IPS-20b (cell line): ENCODE measurements around the gene TBCD.
"Not testable (repeated sequence)": the region's sequence is repeated elsewhere in the genome, so short reads cannot be mapped to it uniquely, and the experiment has no call there.

Source experiments
- H3K27ac ChIP-seq: one replicate; pipeline ENCODE4 v1.5.1; 2013; ENCODE audit warnings: low read length
- H3K27me3 ChIP-seq: 2 replicates; pipeline ENCODE4 v1.6.1; 2013; ENCODE audit warnings: mild to moderate bottlenecking, low read length, inconsistent platforms; ENCODE audit not compliant: insufficient read depth
- H3K36me3 ChIP-seq: 2 replicates; pipeline ENCODE4 v1.6.1; 2013; ENCODE audit warnings: low read depth, mild to moderate bottlenecking, inconsistent platforms, low read length, moderate library complexity; ENCODE audit not compliant: insufficient read depth
- H3K4me1 ChIP-seq: 2 replicates; pipeline ENCODE4 v1.6.1; 2013; ENCODE audit warnings: mild to moderate bottlenecking, control low read depth, inconsistent platforms, low read length, moderate library complexity; ENCODE audit not compliant: insufficient read depth
- H3K4me3 ChIP-seq: 2 replicates; pipeline ENCODE4 v1.5.1; 2013; ENCODE audit warnings: mild to moderate bottlenecking, low read length, inconsistent platforms
- H3K9ac ChIP-seq: 2 replicates; pipeline ENCODE4 v1.6.1; 2013; ENCODE audit warnings: low read depth, mild to moderate bottlenecking, inconsistent platforms, low read length, moderate library complexity
- H3K9me3 ChIP-seq: 2 replicates; pipeline ENCODE4 v1.6.1; 2013; ENCODE audit warnings: mild to moderate bottlenecking, low read depth, low read length, inconsistent platforms; ENCODE audit not compliant: insufficient read depth

Gene TBCD

DNA sequence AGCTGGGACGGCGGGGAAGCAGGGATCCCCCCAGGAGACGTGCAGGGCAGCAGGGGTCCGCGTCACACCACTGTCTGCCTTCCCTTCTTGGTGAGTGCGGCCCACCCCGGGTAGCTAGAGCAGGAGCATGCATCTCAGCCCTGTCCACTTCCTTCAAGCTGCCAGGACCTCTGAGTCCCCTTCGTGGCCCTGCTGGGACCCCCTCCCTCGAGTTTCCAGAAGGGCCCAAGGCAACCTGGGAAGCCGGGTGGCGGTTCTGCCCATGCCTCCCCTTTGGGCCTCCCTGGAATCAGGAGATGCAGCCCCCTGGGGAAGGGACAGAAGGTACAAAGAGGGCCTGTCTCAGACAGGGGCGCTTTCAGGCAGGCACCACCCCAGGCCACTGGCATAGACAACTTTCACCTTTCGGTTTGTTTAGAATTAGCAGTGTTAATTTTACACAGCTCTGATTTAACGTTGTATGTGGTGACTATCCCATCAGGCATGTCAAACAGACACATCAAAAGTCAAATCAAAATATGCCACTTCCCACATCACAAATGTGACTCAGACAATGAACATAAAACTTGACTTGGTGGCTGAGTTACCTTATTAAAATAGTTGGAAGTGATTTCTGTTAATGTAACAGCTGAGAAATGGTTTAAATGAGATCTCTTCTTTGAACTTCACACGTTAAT is 233.0 kb downstream of the TBCD start:
- H3K27me3 ChIP-seq: no peaks in the 10 kb centered on the region
- H3K36me3 ChIP-seq: no peaks in the 10 kb centered on the region
- H3K9ac ChIP-seq: no peak overlapping the region

DNA sequence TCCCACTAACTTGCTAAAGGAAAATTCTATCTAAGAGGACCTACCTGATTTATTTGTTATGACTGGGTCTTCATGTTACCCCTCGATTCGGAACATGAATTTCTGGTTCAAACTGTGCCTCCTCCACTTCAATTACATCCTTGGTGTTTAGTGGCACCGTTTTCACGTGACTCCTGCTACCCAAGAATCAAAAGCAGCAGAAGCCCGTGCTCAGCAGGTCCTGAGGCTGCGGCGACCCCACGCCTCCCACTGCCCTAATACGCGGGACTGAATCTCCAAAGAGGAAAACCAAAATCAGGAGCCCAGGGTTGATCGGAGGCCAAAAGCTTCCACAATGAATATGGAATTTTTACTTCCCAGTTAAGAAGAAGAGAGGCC is 233.6 kb downstream of the TBCD start:
- H3K36me3 ChIP-seq: no peaks in the 10 kb centered on the region

More for the DNA sequence above, 233.0 kb downstream of the TBCD start:
- Histone ChIP-seq H3K4me1 (no peaks in the 10 kb centered on the region; the same call in 1 of the 2 replicates), H3K9me3 (no peaks in the 10 kb centered on the region), H3K27ac (no peak overlapping the region), H3K4me3 (no peak overlapping the region)

DNA sequence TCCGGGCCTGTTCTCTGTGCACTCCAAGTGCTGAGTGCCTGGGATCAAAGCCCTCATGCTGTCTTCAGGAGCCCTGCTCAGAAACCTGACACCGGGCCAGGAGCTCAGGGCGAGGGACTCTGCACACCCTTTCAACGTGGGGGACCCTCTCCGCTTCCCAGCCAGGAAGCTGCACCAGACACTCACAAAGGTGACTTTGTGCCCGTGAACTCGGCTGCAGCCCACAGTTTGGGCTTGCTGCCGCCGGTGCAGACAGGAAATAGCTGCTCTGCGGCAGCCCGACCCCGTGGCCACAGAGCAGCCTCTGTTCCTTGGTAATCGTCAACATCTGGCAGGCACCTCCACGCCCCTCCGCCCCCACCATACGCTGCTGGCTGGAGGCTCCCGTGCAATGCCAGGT is 234.1 kb downstream of the TBCD start:
- Histone ChIP-seq H3K4me3 (peak overlapping the region; percentile 23; the same call in 1 of the 2 replicates), H3K9me3 (no peaks in the 10 kb centered on the region), H3K9ac (no peak overlapping the region; the same call in 1 of the 2 replicates), H3K27me3 (no peaks in the 10 kb centered on the region), H3K27ac (no peak overlapping the region), H3K4me1 (no peaks in the 10 kb centered on the region; the same call in 1 of the 2 replicates), H3K36me3 (no peaks in the 10 kb centered on the region)

More for the DNA sequence above, 233.6 kb downstream of the TBCD start:
- no peaks in the 10 kb centered on the region for H3K27me3 ChIP-seq
- no peak overlapping the region for H3K27ac ChIP-seq
- no peaks in the 10 kb centered on the region for H3K9me3 ChIP-seq
- no peak overlapping the region for H3K4me3 ChIP-seq
- H3K9ac ChIP-seq: no peak overlapping the region
- no peaks in the 10 kb centered on the region; the same call in 1 of the 2 replicates for H3K4me1 ChIP-seq

DNA sequence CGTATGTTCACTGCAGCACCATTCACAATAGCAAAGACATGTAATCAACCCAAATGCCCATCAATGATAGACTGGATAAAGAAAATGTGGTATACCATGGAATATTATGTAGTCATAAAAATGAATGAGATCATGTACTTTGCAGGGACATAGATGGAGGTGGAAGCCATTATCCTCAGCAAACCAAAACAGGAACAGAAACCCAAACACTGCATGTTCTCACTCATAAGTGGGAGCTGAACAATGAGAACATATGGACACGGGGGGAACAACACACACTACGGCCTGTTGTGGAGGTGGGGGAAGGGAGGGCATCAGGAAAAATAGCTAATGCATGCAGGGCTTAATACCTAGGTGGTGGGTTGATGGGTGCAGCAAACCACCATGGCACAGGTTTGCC is 237.2 kb downstream of the TBCD start:
- not testable (repeated sequence) for H3K36me3 ChIP-seq, H3K9ac ChIP-seq, H3K4me3 ChIP-seq, H3K4me1 ChIP-seq, H3K27me3 ChIP-seq, H3K27ac ChIP-seq
- peaks cover 11% of the 10 kb centered on the region; the same call in 1 of the 2 replicates for H3K9me3 ChIP-seq

DNA sequence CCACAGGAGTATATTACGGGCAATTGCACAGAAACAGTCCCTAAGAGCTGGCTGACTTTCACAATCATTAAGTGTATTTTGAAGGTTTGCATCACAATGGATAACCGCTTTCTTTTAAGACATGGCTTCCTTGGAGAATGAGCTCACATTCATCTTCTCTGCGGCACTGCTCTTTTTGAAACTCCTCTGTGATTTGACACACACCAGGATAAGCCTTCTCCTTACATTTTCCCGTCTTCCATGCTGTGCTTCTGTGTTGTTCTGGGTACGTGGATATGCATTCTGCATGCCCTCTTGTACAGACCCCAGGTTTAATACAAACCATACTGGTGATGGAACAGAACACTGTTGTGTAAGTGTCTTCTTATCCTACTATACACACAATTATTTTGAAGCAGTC is 238.0 kb downstream of the TBCD start:
- Histone ChIP-seq H3K36me3 (no peaks in the 10 kb centered on the region), H3K4me3 (no peak overlapping the region), H3K27ac (no peak overlapping the region), H3K27me3 (no peaks in the 10 kb centered on the region), H3K4me1 (no peaks in the 10 kb centered on the region; the same call in 1 of the 2 replicates), H3K9me3 (peaks cover 11% of the 10 kb centered on the region; the same call in 1 of the 2 replicates), H3K9ac (no peak overlapping the region)

DNA sequence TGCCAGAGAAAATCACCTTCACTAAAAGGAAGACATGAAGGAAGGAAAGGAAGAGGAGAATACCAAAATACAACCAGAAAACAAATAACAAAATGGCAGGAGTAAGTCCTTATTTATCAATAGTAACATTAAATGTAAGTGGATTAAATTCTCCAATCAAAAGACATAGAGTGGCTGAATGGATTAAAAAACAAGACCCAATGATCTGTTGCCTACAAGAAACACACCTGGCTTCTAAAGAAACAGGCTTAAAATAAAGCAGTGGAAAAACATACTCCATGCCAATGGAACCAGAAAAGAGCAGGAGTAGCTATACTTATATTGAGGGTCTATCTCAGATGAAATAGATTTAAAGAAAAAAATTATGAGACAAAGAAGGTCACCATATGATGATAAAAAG is 241.1 kb downstream of the TBCD start:
- H3K36me3 ChIP-seq: no peaks in the 10 kb centered on the region
- no peak overlapping the region for H3K9ac ChIP-seq
- no peaks in the 10 kb centered on the region for H3K4me1 ChIP-seq
- H3K4me3 ChIP-seq: no peak overlapping the region
- H3K27ac ChIP-seq: no peak overlapping the region
- H3K27me3 ChIP-seq: no peaks in the 10 kb centered on the region
- H3K9me3 ChIP-seq: peaks cover 11% of the 10 kb centered on the region; the same call in 1 of the 2 replicates
